Peyer's patch (tissue), 4 donors: ENCODE data around the gene CFHR3.
"Not testable (repeated sequence)": the region's sequence is repeated elsewhere in the genome, so short reads cannot be mapped to it uniquely, and the experiment has no call there.

ENCODE experiments used
- CTCF ChIP-seq, 6 experiments: fragments of 450-650 bp in 4 of 6; fragments of 200-600 bp in 2 of 6; sonication (generic) in 1 of 6; IDR thresholded peaks; one replicate each; pipeline ENCODE4 v1.5.1; 2017 to 2019; ENCODE audit warnings: antibody characterized with exemption in 6 of 6, mild to moderate bottlenecking in 3 of 6, moderate library complexity in 1 of 6
- POLR2A ChIP-seq, 2 donors: fragments of 450-650 bp; IDR thresholded peaks; one replicate each; pipeline ENCODE4 v1.5.1; 2017; ENCODE audit warnings: antibody characterized with exemption in 2 of 2, mild to moderate bottlenecking in 2 of 2, moderate library complexity in 2 of 2

GRCh38 chr1:196817442-196817841 is 42.8 kb downstream of the CFHR3 start:
- TF ChIP-seq CTCF, POLR2A (IDR thresholded peaks at IDR 0.05): not testable (repeated sequence)
